Type B pancreatic cell (in vitro differentiated cells): ENCODE measurements around the gene CRMP1. TPM values are rescaled to one million over a fixed set of nuclear protein-coding genes. Genes with fewer than 3 reads are reported as not detected.

Experiments
- DNase-seq: peaks from one replicate; pipeline ENCODE4 v3.0.0; 2021; ENCODE audit warnings: mixed read lengths; ENCODE audit not compliant: unreplicated experiment; ENCODE audit errors: extremely low spot score
- H3K27ac Mint-ChIP-seq: 2 replicates; pipeline ENCODE4 v1.8.0; 2021; ENCODE audit warnings: mild to moderate bottlenecking, mixed read lengths
- H3K27me3 Mint-ChIP-seq: 2 replicates; pipeline ENCODE4 v1.8.0; 2021; ENCODE audit warnings: mixed read lengths
- H3K36me3 Mint-ChIP-seq: 2 replicates; pipeline ENCODE4 v1.8.0; 2021; ENCODE audit warnings: mixed read lengths
- H3K4me1 Mint-ChIP-seq: one replicate; pipeline ENCODE4 v1.8.0; 2021; ENCODE audit warnings: mixed read lengths; ENCODE audit not compliant: unreplicated experiment
- H3K4me3 Mint-ChIP-seq: 2 replicates; pipeline ENCODE4 v1.8.0; 2021; ENCODE audit warnings: mild to moderate bottlenecking, mixed read lengths
- H3K9me3 Mint-ChIP-seq: 2 replicates; pipeline ENCODE4 v1.8.0; 2021; ENCODE audit warnings: mixed read lengths
- CTCF ChIP-seq: fragments of 200-600 bp; sonication (generic); conservative IDR thresholded peaks from 2 replicates; pipeline ENCODE4 v1.5.0; 2021; ENCODE audit warnings: antibody characterized with exemption, mild to moderate bottlenecking
- total RNA-seq: library from RNA; stranded (reverse); gene quantifications from 2 replicates; pipeline ENCODE4 v1.2.1, GENCODE V29; 2021; ENCODE audit warnings: low replicate concordance

Gene CRMP1
- total RNA-seq, 1 donor from 2014 or later, result 40.4 TPM

GRCh38 chr4:5913454-5913853 is 20.6 kb upstream of the CRMP1 start:
- Mint-ChIP-seq H3K27ac (no peak overlapping the region), H3K27me3 (peaks cover 42% of the 10 kb centered on the region), H3K4me1 (peaks cover 4% of the 10 kb centered on the region), H3K9me3 (peaks cover 6% of the 10 kb centered on the region), H3K4me3 (no peak overlapping the region), H3K36me3 (no peaks in the 10 kb centered on the region)
- no peak for DNase-seq
- no peak for TF ChIP-seq CTCF

- H3K27me3 Mint-ChIP-seq, result peaks cover 42% of the 10 kb centered on the region
- H3K4me1 Mint-ChIP-seq, result peaks cover 4% of the 10 kb centered on the region
- peak overlapping the region; percentile 19 for H3K27ac Mint-ChIP-seq
- no peak overlapping the region for H3K4me3 Mint-ChIP-seq
- peaks cover 7% of the 10 kb centered on the region for H3K9me3 Mint-ChIP-seq
- no peaks in the 10 kb centered on the region for H3K36me3 Mint-ChIP-seq
- no peak for TF ChIP-seq CTCF
- no peak for DNase-seq
Measured at GRCh38 chr4:5912614-5913019, 19.7 kb upstream of the CRMP1 start.

DNA sequence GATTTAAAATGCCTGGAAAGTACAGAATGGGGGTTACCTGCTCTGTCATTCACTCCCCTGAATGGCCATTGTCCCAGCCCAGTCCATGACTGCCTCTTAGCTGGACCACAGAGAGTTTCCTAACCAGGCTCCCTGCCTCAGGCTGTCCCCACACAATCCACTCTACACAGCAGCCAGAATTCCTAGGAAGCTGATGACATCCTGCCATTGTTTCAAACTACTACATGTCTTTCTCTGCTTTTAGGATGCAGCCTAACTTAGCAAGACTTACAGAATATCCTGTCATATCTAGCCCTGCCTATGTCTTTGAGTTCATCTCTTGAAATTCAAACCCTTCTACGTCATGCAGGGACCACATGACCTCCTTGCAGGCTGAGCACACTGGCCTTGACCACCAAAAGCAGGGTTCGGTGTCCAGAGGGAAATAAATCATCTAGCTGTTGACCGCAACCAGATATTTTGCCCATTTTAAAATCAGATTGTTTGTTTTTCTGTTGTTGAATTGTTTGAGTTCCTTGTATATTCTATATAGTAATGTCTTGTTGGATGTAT is 16.1 kb upstream of the CRMP1 start:
- no peak for DNase-seq
- no peak for TF ChIP-seq CTCF
- Mint-ChIP-seq H3K27me3 (peaks cover 61% of the 10 kb centered on the region), H3K4me1 (peaks cover 4% of the 10 kb centered on the region), H3K4me3 (no peak overlapping the region), H3K9me3 (peaks cover 12% of the 10 kb centered on the region), H3K36me3 (no peaks in the 10 kb centered on the region), H3K27ac (no peak overlapping the region)

DNA sequence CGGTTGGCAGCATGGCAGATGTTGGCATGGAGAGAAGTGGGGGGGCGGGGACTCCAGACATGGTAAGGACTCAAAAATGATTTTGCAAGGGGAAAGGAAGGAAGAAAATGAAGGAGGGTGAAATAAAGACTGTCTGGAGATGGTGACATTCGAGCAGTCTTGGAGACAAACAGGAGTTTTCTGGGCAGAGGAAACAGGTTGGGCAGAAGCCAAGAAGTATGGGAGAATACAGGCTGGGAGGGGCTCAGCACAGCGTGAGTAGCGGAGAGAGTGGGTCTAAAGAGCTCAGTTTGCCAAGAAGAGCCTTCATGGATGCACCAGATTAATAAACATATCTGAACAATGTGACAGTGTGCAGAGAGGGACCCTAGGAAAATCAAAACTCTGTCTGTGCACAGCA is 13.3 kb upstream of the CRMP1 start:
- Mint-ChIP-seq H3K4me1 (no peaks in the 10 kb centered on the region), H3K4me3 (no peak overlapping the region), H3K27ac (no peak overlapping the region), H3K36me3 (no peaks in the 10 kb centered on the region), H3K9me3 (peaks cover 5% of the 10 kb centered on the region), H3K27me3 (peaks cover 80% of the 10 kb centered on the region)
- DNase-seq, result no peak
- TF ChIP-seq CTCF, result no peak

GRCh38 chr4:5905714-5906113 is 12.8 kb upstream of the CRMP1 start:
- no peak overlapping the region for H3K27ac Mint-ChIP-seq
- H3K9me3 Mint-ChIP-seq, result peaks cover 5% of the 10 kb centered on the region
- H3K36me3 Mint-ChIP-seq, result no peaks in the 10 kb centered on the region
- no peaks in the 10 kb centered on the region for H3K4me1 Mint-ChIP-seq
- H3K27me3 Mint-ChIP-seq, result peaks cover 85% of the 10 kb centered on the region
- no peak overlapping the region for H3K4me3 Mint-ChIP-seq
- TF ChIP-seq CTCF, result no peak
- no peak for DNase-seq

DNA sequence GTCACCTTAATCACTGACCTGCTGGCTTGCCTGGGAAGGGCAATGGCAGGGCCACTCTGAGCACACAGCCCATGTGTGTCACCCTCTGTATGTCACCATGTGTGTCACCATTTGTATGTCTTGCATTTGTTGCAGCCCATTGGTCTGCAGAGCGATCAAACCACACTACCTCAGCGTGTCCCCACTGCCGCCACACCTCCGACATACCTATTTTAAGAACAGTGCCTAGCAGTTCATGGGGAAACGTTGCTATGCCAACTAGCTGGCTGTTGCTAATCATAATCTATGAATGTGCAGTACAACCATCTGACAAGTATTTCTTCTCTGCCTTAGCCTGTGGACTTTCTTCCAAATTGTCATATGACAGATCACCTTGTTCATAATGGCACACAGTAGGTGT is 8.0 kb upstream of the CRMP1 start:
- H3K27me3 Mint-ChIP-seq, result peaks cover 96% of the 10 kb centered on the region
- peaks cover 5% of the 10 kb centered on the region for H3K9me3 Mint-ChIP-seq
- no peak overlapping the region for H3K4me3 Mint-ChIP-seq
- no peaks in the 10 kb centered on the region for H3K4me1 Mint-ChIP-seq
- no peak overlapping the region for H3K27ac Mint-ChIP-seq
- no peak for DNase-seq
- TF ChIP-seq CTCF, result no peak
- H3K36me3 Mint-ChIP-seq, result no peaks in the 10 kb centered on the region
